NCI-H187 (cell line): Measurements from ENCODE around the gene YBX1.
A peak's percentile ranks its signal among the peaks of the same experiment; 100 is the strongest.

Experiments used
- DNase-seq, 2 experiments: peaks; one replicate each; lab custom pipeline; 2025; lab: John Stamatoyannopoulos, UW

YBX1 gene

DNA sequence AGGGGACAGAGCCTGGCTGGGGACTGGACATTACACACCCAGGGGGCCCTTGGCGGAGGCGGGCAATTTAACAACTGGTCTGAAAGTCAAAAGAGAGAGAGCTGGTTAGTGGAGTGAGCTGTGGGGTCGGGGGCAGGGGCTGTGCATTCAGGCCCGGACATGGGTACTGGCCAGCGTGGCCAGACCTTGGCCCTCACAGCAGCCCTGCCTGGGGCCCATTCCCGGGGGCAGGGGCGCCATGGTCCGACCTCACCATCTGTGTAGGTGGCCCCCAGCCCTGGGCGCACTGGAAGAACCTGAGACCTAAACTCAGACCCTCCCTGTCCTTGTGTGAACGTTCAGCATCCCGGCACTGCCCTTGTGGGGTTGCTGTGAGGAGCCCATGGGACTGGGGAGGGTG, 52.8 kb downstream of the YBX1 start:
- DNase-seq = no peak

DNA sequence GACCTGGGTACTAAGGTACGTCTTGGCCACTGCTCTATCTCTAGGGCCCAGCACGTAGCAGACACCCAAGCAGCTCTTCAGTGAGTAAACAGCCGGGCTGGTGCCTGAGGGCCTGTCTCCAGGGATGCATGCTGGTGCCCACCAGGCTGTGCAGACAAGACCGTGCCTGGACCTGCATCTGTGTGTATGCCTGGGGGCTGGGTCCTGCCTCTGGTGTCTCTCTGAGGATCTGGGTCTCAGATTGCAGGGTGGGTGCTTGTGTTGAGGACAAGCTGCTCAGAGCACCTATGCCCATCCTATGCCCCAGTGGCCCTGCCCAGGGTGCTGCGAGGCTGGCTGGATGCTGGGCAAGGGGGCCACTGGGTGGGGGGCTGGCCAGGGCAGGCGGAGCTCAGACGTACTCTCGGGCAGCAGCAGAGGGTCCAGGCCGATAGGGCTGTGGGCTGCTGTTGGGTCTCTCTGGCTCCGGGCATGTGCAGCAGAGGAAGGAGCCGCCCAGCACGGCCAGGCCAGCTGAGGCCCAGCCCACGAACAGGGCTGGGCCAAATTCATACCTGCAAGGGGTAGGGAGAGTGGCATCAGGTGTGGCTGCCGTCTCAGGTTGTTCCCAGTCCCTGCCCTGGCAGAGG, 53.4 kb downstream of the YBX1 start:
- no peak for DNase-seq

DNA sequence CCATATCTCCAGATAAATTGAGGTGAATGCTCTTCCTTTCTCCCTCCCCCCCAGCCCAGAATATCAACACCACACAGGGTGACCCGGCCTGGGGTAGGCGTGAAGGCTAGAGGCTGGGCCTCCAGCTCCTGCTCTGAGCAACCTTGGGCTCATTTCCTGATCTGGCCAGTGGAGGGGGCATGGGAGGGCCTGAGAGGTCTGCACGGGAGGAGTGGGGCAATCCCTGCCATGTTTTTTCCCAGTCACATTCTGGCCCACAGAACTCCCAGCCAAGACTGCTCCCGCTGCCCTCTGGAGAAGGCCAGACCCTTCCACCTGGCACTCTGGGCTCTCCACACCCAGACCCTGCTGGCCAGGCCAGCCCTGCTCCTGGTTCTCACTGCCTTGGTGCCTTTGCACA, 53.9 kb downstream of the YBX1 start:
- no peak for DNase-seq

DNA sequence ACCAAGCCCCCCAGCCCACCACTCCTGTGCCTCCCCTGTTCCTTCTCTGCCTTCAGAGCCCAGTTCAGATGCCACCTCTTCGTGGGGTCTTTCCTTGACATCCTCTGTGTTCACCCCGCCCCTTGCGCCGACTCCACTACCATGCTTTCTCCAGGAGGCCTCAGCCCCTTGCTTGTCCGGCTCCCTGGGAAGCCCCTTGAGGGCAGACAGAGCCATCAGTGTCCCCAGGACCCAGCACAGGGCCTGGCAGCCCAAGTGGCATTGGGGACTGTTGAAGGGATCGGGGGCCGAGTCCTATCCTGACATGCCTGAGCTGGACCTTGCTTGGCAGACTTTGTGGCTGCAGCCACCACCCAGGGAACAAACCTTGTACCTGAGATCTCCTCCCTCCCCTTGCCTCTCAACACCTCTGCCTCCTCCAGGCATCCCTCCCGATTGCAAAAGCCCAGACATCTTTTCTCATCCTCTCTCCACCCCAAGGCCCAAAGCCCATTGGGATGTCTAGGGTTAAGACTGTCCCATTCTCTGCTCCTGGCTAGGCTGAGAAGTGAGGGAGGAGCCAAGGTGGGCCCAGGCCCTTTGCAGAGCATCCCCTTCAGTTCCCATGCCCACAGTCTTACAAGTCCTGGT, 54.5 kb downstream of the YBX1 start:
- no peak for DNase-seq

DNA sequence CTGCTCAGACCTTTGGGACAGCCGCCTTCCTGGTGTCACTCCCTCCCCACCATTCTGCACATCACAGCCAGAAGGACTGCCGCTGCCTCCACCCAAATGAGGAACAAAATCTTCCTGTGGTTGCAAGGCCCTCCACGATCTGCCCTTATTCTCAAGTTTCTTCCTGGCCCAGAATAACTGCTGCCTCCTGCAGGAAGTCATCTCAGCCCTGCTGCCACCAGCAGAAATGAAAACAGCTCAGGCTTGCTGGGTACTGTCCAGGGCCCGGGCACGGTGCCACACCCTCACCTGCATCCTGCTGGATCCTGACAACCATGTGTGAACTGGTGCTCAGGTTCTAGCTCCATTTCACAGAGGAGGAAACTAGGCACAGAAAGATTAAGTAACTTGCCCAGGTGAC, 55.0 kb downstream of the YBX1 start:
- no peak for DNase-seq

DNA sequence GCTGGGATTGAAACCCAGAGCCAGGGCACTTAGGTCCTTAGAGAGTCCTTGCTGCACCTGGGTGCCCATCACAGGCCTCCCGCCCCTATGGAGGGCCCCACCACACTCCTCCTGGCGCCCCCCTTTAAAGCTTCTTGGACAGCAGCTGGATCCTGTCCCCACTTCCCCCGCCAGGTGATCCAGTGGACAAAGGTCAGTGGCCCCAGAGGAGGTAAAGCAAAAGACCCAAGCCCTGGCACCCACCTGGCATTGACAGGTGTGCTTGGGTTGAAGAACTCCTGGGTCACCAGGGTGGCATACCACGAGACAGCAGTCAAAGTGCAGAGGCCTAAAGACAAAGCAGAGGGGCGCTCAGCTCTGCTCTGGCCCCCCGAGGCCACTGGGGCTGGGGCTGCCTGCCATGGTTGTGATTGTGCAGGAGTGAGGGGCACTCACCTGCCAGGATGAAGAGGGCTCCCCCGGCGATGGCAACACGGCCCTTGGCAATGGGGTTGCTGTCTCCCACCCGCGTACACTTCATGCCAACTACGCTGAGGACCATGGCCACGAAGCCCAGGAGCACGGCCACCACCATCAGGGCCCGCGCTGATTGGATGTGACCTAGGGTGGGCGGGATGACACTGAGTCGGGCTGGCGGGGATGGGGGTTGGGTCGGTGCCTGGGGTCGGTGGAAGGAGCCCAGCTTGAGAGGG, 55.9 kb downstream of the YBX1 start:
- DNase-seq = no peak

DNA sequence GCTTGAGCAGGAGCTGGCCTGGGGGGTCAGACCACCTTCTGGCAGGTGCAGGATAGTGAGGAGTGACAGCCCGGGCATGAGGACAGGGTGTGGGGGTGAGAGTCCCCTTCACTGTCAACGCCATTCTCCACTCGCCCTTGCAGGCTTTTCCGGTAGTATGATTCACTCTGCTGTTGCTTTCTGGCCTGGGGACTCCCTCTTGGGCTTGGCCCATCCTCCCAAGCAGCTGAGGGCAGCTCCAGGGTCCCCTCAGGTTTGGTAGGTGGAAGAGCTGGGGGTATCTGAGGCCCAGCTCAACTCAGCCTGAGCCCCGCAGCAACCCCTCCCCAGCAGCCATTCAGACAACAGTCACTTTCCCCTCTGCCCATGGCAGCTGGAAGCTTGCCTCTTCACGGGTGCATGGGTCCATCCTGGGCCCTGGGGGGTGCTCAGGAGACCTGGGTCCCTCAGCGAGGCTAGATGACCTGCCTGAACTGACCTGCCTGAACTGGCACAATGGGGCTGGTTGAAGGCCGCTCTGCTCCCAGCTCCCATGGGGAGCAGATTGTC, 56.5 kb downstream of the YBX1 start:
- DNase-seq = no peak

DNA sequence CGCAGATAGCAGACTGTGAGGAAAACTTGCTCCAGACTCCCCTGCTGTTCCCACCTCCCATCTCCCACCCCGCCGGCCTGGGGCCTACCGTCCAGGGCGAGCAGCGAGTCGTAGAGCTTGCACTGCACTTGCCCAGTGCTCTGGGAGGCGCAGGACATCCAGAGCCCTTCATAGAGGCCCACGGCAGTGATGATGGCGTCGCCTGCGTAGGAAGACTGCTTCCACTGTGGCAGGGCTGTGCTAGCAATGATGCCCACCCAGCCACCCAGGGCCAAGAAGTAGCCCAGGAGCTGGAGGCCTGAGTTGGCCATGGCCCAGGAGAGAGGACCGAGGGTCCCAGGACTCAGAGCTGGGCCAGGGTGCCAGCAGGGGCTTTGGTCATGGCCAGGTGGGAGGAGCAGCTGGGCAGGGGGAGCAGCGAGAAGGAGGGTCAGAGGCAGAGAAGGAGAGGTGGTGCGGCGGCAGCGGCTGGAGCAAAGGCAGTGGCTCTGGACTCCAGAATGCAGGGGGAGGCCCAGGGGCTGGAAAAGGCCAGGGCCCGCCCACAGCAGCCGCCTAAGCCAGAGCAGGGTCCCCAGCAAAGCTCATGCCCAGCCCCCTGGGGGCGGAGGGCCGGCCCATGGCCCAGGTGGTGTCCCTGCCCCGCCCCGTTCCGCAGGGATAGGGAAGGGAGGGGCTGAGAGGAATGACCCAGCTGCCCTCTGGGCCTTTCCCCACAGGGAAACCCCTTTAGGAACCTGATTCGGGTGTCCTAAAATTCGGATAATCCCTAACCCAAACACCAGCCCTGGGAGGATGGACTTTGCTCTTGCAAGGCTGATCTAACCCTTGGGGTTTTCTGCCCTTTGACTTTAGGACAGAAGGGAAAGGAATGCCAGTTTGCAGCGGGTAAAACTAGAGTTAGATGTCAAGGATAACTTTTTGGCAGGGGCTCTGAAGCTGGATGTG, 57.8 kb downstream of the YBX1 start, which contains the start of gene CLDN19:
TSS of gene CLDN19 (minus strand) at position 484 of the 948 bp plus-strand sequence. CDS start at position 311, 173 bp downstream.
- DNase-seq = no peak

DNA sequence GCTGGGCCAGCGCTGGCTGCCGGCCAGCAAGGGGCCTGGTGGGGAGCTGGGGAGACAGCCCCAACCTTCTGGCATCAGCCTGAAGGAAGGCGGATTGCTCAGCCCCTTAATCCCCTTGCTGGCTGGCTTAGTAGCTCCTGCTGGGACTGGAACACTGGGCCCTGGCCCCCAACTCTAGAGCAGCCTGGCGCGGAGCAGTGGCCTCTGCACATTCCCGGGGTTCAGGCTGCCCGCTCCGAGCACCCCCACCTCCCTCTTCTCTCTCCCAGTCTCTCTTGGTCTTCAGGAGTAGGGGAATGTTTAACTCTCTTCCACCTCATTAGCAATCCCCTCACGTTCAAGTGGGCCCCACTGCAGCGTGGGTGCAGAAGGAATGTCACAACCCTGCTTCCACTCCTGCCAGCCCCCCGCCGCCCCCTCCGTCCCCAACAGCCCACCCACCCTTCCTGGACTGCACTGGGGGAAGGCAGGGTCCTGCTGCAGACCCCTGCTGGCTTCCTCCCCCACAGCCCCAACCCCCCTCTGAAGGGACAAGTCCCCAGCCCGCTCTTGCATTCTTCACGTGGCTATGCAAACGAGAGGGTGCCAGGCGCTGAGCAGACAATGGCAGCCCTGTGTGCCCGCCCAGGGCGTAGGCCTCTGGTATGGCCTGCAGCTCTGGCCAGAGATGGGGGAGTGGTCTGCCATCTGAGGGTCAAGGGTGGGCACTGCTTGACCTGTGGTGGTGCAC, 58.8 kb downstream of the YBX1 start:
- DNase-seq = no peak

DNA sequence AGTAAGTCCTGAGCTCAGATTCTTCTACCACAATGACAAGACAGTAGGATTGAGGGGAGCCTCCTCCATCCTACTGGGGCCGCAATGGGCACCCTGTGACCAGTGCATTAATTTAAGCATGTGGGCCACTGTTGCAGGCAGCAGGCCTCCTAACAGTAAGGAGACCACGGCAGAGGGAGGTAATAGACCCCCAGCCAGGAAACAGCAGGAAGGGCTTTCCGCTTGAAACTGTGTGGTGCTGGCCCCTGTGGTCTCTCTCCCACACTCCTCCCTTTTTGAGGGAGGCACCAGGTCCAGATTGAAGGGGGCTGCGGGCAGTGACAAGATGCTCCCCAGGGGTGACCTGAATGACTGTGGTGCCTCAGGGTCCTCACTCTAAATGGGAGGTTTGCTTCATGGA, 59.5 kb downstream of the YBX1 start:
- no peak for DNase-seq

DNA sequence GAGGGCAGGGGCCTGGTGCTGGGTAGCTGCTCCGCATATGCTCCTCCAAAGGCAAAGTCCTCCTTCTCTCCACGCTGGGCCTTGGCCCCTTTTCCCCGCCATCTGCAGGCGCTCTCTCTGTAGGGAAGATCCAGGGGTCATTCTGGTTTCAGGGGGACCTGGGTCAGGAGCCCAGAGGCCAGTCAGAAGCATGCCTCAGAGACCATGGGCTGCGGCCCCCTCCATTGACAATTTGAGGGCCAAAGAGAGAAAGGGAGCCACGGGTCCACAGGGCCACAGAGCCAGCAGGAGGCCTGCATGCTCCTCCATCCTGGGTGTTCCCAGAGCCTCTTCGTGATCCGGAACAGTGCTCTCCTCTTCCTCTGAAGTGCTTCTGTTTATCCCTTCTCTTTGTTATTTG, 59.9 kb downstream of the YBX1 start:
- DNase-seq = no peak

DNA sequence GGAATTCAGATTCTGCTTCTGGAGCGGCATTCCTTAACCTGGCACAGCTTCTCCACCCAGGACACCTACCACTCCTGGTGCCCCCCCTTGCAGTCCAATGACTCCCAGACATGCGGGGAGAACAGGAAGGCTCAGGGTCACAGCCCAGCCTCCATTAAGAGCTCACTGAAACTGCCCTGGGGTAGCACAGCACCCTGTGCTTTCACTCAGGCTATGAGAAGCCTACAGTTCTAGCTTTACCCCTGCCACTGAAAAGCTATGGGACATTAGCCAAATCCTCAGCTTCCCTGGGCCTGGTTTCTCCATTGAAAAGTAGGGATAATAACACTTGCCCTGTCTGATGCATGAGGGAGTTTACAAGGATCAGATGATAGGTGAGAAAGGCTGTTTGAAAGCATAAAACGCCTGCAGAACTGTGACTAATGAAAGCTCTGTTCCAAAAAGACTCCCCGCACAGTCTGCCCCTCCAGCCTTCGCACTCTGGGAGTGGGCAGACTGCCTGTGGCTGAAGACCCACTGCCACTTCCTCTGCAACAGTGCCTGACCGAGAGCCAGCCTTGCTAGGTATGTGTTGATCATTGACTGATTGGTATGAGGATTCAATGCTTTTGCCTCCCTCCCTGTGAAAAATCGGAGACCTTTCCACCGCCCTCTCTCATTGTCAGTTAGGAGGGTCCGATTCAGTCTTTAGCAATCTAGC, 60.5 kb downstream of the YBX1 start:
- DNase-seq = no peak

DNA sequence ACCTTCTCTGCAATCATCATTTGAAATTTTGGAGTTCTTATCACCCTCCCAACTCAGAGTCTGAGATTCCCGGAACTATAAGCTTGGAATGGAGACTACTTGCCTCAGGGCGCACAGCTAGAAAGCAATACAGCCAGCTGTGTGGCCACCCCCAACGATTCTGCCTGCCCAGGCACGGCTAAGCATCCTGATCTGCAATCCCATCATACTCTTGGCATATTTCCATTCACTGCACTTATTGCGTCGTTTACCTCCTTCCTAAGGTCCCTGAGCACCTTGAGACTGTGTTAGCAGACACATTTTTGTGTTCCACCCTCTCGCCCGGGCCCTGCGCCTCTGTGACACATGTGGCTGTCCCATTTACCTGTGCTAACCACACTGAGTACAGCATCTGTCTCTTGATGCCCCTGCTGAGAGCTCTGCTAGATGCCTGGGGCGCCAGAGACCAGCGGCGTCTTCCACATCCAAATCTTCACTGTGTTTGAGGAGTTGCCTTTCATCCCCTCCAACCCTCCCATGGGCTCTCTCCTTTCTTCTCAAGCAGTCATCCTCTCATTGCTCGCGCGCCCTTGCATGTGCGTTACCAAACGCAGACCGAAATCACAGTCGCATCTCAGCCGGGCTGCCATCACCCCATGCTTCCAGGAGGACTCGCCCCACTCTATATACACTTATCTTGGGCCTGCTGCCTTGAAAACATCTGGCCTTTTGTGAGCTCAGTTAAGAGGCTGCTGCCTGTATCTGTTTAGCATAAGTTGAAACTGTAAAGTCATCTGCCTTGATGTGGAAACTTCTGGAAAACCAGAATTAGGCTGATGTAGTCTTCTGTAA, 61.3 kb downstream of the YBX1 start:
- DNase-seq = no peak

DNA sequence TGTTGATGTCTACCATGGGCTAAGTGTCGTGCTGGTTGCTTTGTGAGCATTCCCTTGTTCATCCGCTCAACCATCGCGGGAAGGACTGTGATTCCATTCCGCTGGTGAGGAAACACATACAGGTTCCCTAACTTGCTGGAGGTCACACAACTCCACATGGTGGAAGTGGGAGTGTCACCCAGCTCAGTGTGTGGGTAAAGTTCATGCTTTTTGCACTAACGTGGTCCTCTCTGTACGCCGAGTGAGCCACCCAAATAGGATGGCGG, 61.9 kb downstream of the YBX1 start:
- no peak for DNase-seq

DNA sequence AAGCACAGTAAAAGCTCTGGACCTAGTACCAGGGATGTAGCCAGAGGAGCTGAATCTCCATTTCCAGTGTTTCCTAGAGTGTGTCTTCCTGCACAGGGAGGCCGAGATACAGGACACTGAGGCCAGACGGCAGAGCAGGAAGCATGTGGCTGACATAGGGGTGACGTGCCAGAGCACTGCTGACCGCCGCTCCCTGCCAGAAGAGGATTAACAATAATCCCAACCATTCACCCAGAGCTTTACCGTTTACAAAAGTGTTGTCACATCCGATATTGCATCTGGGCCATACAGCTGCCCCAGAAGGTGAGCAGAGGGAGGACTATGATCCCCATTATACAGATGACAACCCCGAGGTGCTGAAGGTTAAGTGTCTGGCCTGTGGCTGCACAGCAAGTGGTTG, 63.6 kb downstream of the YBX1 start:
- no peak for DNase-seq

DNA sequence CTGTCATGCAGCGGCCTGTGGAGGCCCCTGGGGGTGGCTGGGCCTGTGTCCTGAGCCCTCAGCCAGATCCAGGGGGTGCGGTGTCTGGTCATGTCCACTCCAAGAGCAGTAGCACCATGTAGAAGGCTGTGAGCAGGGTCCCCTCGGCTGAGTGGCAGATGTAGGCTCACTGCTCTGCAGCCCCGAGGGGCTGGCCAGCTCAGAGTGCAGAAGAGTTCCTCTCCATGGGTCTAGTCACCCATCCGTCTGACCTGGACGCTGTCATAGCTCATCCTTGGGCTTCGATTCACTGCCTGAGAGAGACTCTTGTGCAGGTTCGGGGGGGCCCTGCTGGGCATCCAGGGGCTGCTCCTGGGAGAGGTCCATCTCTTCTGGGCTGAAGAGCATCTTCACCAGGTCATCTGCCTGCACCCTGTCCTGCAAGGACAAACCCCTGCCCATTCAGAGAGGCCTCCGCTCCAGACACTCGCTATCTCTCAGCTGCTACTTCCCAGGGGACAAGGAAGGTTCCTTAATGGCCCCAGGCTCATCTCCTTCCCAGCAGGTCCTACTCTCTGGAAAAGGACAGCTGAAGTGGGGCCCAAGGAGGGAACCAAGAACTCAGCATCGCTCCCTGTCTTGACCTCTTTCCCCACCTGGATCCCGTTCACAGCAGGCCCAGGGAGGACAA, 64.4 kb downstream of the YBX1 start:
- DNase-seq = no peak

DNA sequence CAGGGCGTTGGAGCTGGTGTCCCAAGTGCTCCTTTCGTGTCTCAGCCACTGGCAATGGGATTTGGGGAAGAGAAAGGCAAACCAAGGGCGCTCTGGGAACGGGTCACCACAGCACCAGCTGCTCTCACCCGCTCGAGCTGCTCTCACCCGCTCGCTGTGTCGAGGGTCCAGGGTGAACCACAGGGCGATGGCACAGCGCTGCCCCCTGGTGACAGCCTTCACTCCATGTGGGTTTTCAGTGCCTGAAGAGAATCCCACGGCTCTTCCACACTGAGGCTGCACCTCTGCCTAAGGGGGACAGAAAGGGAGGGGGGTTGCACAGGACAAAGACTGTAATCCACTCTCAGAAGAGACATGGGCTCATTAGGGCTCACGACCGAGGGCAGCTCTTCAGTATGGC, 64.9 kb downstream of the YBX1 start:
- peak in 1 of 2 experiments; percentile 1 for DNase-seq

DNA sequence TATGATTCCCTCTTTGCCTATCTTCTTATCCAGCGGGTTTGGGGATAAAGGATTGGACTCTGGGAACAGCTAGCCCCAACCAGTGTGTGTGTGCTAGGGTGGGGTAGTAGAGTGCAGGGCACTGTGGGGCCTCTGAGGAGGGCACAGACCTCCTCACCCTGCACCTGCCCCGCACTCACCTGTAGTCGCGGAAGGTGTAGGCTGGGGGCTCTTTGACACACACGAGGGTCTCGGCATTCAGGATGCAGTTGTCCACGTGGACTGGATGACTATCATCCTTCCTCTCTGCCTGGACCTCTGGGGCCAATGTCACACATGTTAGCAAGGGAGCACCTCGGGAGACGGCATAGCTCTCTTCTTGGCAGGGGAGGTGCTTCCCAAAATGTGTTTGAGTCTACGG, 65.8 kb downstream of the YBX1 start:
- no peak for DNase-seq
